Measurements from ENCODE around the gene TECPR2.

DNA sequence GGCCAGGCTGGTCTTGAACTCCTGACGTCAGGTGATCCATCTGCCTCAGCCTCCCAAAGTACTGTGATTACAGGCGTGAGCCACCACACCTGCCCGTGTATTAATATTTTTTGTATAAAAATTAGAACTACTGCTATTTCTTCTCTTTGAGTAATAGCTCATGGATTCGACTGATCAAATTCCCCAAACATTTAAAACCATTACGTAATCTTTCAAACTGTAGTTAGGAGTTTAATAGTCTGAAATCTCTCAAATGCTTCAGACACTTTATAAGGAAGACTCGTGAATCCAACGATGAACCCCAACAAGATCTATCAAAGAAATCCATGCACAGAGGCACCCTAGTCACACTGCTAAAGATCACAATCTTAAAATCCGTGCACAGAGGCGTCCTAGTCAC, 16.1 kb downstream of the TECPR2 start:
- TF ChIP-seq POLR2A (IDR thresholded peaks at IDR 0.05; ENCODE audit: extremely low read depth, insufficient read length) (no peak), CTCF (IDR thresholded peaks at IDR 0.05; ENCODE audit: low read depth, low read length) (no peak), MAX (IDR thresholded peaks at IDR 0.05; ENCODE audit: low read depth, low read length) (no peak)
